Measurements from ENCODE around the gene SGSM1. TPM values are rescaled to one million over a fixed set of nuclear protein-coding genes. Genes with fewer than 3 reads are reported as not detected.

The SGSM1 gene
- total and polyA plus RNA-seq, 2 experiments from 2014 or later: 0.39 TPM; not detected in 1

GRCh38 chr22:24845041-24845898 is 39.3 kb downstream of the SGSM1 start:
- no peak overlapping the region for H3K27ac ChIP-seq
- H3K36me3 ChIP-seq: no peaks in the 10 kb centered on the region
- H3K9me3 ChIP-seq (ENCODE audit: low read depth): no peaks in the 10 kb centered on the region
- H3K4me3 ChIP-seq: no peak overlapping the region
- no peaks in the 10 kb centered on the region for H3K4me1 ChIP-seq (ENCODE audit: low read depth)
- TF ChIP-seq, protein P1, sequence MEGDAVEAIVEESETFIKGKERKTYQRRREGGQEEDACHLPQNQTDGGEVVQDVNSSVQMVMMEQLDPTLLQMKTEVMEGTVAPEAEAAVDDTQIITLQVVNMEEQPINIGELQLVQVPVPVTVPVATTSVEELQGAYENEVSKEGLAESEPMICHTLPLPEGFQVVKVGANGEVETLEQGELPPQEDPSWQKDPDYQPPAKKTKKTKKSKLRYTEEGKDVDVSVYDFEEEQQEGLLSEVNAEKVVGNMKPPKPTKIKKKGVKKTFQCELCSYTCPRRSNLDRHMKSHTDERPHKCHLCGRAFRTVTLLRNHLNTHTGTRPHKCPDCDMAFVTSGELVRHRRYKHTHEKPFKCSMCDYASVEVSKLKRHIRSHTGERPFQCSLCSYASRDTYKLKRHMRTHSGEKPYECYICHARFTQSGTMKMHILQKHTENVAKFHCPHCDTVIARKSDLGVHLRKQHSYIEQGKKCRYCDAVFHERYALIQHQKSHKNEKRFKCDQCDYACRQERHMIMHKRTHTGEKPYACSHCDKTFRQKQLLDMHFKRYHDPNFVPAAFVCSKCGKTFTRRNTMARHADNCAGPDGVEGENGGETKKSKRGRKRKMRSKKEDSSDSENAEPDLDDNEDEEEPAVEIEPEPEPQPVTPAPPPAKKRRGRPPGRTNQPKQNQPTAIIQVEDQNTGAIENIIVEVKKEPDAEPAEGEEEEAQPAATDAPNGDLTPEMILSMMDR (IDR thresholded peaks at IDR 0.05; ENCODE audit: low read depth, low read length): no peak
- DNase-seq (ENCODE audit: low read depth in 1 of 2, low spot score in 1 of 2): peak in 1 of 2 donors; percentile 13
- H3K27me3 ChIP-seq: no peaks in the 10 kb centered on the region

GRCh38 chr22:24847490-24847889 is 41.5 kb downstream of the SGSM1 start:
- no peak overlapping the region for H3K27ac ChIP-seq
- TF ChIP-seq, protein P1 (IDR thresholded peaks at IDR 0.05; ENCODE audit: low read depth, low read length): no peak
- no peaks in the 10 kb centered on the region for H3K4me1 ChIP-seq (ENCODE audit: low read depth)
- no peaks in the 10 kb centered on the region for H3K9me3 ChIP-seq (ENCODE audit: low read depth)
- H3K4me3 ChIP-seq: no peak overlapping the region
- H3K36me3 ChIP-seq: no peaks in the 10 kb centered on the region
- H3K27me3 ChIP-seq: no peaks in the 10 kb centered on the region
- no peak for DNase-seq (ENCODE audit: low read depth in 1 of 2, low spot score in 1 of 2)

- Histone ChIP-seq H3K4me3 (no peak overlapping the region), H3K27ac (no peak overlapping the region), H3K9me3 (ENCODE audit: low read depth) (no peaks in the 10 kb centered on the region), H3K27me3 (no peaks in the 10 kb centered on the region), H3K4me1 (ENCODE audit: low read depth) (no peaks in the 10 kb centered on the region), H3K36me3 (no peaks in the 10 kb centered on the region)
- DNase-seq (ENCODE audit: low read depth in 1 of 2, low spot score in 1 of 2): no peak
- TF ChIP-seq, protein P1 (IDR thresholded peaks at IDR 0.05; ENCODE audit: low read depth, low read length): no peak
These were observed 42.7 kb downstream of the SGSM1 start for GRCh38 chr22:24848559-24849168.

GRCh38 chr22:24855794-24856193 is 49.8 kb downstream of the SGSM1 start:
- H3K27me3 ChIP-seq: no peaks in the 10 kb centered on the region
- H3K36me3 ChIP-seq: no peaks in the 10 kb centered on the region
- H3K4me3 ChIP-seq: no peak overlapping the region
- no peaks in the 10 kb centered on the region for H3K9me3 ChIP-seq (ENCODE audit: low read depth)
- no peak overlapping the region for H3K27ac ChIP-seq
- TF ChIP-seq, protein P1 (IDR thresholded peaks at IDR 0.05; ENCODE audit: low read depth, low read length): no peak
- H3K4me1 ChIP-seq (ENCODE audit: low read depth): no peaks in the 10 kb centered on the region
- no peak for DNase-seq (ENCODE audit: low read depth in 1 of 2, low spot score in 1 of 2)

DNA sequence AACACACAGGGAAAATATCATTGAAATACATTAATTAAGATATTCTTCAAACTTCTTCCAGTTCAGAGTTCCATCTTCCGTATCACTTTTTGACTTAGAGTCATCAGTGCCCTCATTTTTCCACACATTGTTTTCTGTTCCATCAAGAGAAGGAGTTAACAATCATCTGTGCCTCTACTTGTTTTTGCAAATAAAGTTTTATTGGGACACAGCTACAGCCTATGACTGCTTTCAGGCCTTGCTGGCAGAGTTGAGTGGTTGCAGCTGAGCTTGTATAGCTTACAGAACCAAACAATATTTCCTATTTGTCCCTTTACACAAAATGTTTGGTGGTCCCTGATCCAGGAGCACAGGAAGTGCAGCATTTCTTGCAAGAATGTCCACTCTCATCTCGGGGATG is 51.6 kb downstream of the SGSM1 start:
- no peaks in the 10 kb centered on the region for H3K27me3 ChIP-seq
- TF ChIP-seq, protein P1 (IDR thresholded peaks at IDR 0.05; ENCODE audit: low read depth, low read length): no peak
- H3K36me3 ChIP-seq: no peaks in the 10 kb centered on the region
- H3K27ac ChIP-seq: no peak overlapping the region
- no peak overlapping the region for H3K4me3 ChIP-seq
- no peak for DNase-seq (ENCODE audit: low read depth in 1 of 2, low spot score in 1 of 2)
- H3K4me1 ChIP-seq (ENCODE audit: low read depth): no peaks in the 10 kb centered on the region
- H3K9me3 ChIP-seq (ENCODE audit: low read depth): no peaks in the 10 kb centered on the region

All from cardiac muscle cell (in vitro differentiated cells and primary cell).